T47D (cell line): Measurements from ENCODE around the gene APOL1.
"Not testable (repeated sequence)": the region's sequence is repeated elsewhere in the genome, so short reads cannot be mapped to it uniquely, and the experiment has no call there.

Experiments used
- DNase-seq, 2 experiments: peaks; one replicate each; pipeline versions ENCODE4 v3.0.0 to v3.0.0-alpha.2; 2011 to 2012; ENCODE audit warnings: low read depth in 1 of 2, low spot score in 1 of 2
- JUND ChIP-seq: IDR thresholded peaks from 2 replicates; pipeline ENCODE4 v1.6.1; 2012; ENCODE audit warnings: low read depth
- in situ Hi-C: cut with HindIII; loops from 2 replicates; pipeline ENCODE4 v1.10.0; 2016; ENCODE audit warnings: low sequenced_read_pairs, low pct_unique_long_range_greater_than_20kb

Gene APOL1, protein sequence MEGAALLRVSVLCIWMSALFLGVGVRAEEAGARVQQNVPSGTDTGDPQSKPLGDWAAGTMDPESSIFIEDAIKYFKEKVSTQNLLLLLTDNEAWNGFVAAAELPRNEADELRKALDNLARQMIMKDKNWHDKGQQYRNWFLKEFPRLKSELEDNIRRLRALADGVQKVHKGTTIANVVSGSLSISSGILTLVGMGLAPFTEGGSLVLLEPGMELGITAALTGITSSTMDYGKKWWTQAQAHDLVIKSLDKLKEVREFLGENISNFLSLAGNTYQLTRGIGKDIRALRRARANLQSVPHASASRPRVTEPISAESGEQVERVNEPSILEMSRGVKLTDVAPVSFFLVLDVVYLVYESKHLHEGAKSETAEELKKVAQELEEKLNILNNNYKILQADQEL

DNA sequence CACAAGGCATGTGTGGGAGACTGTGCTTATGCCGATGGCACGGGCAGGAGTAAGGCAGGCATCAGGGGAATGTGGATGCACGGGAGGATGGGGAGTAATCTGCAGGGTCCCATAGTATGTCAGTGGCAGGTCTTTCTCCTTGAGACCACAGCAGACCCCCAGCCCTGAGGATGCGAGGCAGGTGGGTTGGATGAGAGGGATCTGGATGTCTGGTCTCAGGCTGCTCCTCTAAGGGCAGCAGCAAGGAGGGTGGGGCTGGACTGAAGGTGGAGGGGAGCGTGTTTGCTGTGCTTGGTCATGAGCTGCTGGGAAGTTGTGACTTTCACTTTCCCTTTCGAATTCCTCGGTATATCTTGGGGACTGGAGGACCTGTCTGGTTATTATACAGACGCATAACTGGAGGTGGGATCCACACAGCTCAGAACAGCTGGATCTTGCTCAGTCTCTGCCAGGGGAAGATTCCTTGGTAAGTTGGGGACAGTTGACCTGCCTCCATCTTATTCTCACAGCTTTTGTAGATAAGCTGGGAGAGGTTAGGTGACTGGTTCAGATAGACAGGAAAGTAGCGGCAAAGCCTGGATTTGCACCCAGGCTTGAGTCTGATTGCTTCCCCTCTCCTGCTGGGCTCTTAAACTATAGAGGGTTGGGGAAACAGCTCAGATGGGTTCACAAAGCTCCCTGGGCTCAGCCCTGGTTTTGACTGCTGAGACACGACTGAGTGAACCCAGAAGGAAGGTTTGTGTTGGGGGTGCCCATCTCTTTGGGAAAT lies at the start of gene APOL1:
Gene APOL1 (plus strand): TSS at position 380 of the 769 bp plus-strand sequence. CDS start 1,823 bp downstream, outside the sequence.
- DNase-seq: peak; percentile 5 to 42
- in situ Hi-C loops: no loop called here

DNA sequence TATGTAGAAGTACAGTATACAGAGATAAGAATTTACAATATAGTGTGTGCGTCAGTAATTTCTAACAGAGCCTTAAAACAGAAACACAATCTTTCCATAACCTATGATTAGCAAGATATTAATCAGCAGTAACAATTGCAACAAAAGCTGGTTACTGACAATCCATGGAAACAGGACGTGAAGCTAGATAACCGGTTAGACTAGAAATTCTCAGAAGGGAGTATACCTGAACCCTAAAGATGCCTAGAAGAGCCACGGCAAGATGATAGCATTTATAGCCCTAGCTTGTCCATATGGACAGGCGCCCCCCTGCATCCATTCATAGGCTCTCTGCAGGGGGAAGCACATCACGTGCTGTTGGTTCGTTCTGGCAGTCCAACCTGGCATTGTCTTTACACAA lies 49.5 kb upstream of the APOL1 start:
- peak in 1 of 2 experiments; percentile 33 for DNase-seq
- in situ Hi-C loops: not testable (repeated sequence)

More for the DNA sequence above, at the start of gene APOL1:
- no peak for TF ChIP-seq JUND

DNA sequence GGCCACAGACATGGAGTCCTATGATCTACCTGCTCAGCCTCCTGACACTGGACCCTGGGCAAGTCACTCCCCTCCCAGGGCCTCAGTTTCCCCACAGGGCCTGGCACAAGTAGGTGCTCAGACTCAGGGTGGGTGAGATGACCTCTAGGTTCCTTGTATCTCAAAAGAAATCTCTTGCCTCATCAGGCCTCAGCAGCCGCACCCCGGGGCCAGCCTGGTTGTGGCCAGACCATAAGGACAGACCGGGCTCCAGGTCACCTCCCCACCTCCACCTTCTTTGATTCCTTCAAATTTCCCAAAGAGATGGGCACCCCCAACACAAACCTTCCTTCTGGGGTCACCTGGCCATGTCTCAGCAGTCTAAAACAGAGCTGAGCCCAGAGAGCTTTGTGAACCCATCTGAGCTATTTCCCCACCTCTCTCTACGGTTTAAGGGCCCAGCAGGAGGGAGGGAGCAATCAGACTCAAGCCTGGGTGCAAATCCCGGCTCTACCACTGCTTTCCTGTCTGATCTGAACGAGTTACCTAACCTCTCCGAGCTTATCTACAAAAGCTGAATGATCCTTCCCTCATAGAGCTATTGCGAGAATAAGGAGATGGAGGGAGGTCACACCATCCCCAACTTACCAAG lies 48.8 kb upstream of the APOL1 start:
- in situ Hi-C loops: no loop called here
- no peak for TF ChIP-seq JUND
- DNase-seq: no peak

DNA sequence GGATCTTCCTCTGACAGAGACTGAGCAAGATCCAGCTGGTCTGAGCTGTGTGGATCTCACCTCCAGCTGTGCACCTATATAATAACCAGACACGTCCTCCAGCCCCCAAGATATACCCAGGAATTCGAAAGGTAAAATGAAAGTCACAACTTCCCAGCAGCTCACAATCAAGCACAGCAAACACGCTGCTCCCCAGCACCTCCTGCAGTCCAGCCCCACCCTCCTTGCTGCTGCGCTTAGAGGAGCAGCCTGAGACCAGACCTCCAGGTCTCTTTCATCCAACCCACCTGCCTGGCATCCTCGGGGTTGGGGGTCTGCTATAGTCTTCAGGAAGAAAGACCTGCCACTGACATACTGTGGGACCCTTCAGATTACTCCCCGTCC lies 48.3 kb upstream of the APOL1 start:
- in situ Hi-C loops: no loop called here
- no peak for DNase-seq
- TF ChIP-seq JUND: no peak

DNA sequence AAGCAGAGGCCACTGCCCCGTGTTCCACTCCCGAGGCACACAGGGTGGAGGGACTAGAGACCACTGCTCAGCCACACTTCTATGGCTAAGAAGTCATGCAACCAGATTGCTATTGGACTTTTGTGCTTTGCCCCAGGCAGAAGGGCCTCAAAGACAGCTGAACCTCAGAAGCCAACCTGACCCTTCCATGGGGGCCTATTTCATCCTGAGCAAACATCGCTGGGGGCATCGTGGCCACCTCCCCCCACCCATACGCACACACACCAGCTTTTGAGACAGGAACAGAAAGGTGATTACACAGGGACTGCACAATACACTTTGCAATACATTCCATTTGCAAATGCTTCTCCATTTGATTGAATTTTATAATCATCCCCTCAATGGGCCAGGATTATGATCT lies 47.4 kb upstream of the APOL1 start:
- DNase-seq, in situ Hi-C loops: not testable (repeated sequence)

DNA sequence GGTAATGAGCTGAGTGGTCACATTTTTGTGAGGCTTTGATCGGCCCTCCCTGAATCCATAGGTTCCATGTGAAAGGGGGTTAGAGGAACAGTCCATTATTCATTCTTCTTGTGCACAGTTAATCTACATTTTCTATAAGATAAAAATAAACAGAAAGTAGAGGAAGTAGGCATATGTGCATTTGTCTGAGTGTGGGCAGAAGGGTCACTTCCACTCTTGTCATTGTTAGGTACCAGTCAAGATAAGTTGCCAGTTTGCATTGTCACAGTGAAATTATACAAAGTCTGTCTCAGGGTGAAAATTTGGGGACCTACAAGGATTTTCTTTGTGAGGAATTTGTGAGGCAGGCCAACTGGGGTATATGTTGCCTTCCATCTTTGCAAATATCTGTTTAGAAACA lies 46.7 kb upstream of the APOL1 start:
- no peak for TF ChIP-seq JUND
- DNase-seq: no peak
- in situ Hi-C loops: no loop called here

DNA sequence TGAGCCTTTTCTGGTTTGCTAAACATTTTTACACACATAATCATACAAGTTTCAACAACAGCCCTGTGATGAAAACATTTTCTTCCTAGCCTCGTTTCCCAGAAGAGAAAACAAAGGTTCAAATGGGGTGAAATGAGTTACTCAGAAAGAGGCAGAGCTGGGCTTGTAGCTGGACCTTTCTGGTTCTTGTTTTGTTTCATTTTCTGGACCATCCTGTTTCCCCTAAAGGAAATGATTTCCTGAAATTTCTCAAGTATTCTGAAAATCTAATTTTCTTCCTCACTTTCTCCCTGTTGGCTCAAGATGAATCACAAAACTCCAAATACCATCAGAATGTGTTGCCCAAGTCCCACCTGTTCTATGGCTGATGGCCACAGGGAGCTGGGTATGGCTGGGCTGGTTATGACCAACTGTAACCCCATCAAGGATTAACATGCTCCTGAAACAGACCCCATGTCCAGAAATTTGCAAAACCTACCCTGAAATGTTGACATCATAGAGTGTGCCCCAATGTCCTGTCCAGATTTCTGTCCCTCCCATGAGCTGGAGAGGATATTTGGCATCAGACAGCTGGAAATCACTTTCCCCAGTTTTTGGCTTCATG lies 44.7 kb upstream of the APOL1 start:
- in situ Hi-C loops: no loop called here
- DNase-seq: no peak
- no peak for TF ChIP-seq JUND

DNA sequence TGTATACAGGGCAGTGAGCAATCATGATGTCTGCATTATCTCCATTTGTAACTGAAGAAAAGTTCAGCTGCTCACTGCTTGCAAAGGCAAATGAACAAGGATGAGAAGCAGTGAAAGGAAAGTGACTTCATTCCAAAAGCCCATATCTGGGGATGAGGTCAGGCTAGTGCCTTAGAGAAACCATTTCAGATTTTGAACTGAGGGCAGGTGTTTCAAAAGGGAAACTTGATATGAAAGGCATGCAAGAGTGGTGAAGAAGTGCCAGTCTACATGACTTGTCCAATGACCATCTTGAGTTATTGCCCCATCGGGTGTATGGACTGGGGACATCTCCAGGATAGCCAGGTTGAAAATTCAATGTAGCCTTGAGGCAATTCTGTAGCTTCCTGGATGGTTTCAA lies 44.0 kb upstream of the APOL1 start:
- no peak for DNase-seq
- in situ Hi-C loops: no loop called here
- no peak for TF ChIP-seq JUND

DNA sequence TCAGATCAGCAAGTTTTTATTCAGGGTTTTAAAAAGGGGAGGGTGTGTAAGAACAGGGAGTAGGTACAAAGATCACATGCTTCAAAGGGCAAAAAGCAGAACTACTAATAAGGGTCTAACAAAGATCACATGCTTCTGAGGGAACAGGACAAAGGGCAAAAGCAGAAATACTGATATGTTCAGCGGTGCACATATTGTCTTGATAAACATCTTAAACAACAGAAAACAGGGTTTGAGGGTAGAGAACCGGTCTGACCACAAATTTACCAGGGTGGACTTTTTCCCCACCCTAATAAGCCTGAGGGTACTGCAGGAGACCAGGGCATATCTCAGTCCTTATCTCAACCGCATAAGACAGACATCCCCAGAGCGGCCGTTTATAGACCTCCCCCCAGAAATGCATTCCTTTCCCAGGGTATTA lies 43.4 kb upstream of the APOL1 start:
- DNase-seq, in situ Hi-C loops: not testable (repeated sequence)

DNA sequence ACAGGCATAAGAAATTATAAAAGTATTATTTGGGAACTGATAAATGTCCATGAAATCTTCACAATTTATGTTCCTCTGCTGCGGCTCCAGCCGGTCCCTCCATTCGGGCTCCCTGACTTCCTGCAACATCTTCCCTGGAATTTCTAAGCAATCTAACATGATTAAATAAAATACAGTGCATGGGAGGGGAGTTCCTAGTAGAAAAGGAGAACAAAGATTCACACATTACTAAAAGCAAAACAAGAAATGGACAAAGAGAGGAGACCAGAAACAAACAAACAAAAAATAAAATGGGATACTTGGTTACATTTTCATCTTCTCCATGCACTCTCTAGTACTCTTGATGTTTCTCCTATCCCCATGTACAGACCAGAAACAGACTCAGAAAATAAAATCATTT lies 42.7 kb upstream of the APOL1 start:
- in situ Hi-C loops: no loop called here
- no peak for DNase-seq
- TF ChIP-seq JUND: no peak

DNA sequence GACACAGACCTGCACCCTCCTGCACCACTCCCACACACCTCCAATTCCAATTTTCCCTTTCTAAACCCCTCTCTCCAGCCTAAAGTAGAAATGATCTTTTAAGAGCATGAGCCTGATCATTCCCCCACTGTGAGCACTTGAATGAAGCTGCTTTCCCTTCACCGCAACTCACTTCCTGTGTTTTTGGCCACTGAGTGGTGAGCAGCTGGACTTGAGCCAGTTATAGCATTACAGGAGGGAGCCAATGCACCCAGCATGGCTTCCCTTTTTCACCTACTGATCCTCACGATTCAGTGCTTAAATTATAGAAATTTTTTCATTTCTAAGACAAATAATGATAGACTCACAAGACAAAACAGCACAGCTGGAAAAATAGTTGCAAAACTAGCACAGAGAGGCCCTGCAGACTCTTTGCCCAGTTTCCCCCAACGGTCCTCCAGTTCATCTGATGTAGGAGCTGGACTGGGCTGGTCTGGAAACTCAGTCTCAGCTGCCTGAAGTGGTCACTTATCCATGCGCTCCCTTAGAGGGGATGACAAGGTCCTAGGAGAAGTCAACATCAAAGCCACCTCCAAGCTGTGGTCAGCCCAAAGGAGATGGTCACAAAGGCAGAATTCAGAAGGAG lies 41.6 kb upstream of the APOL1 start:
- no peak for DNase-seq
- no peak for TF ChIP-seq JUND
- in situ Hi-C loops: no loop called here

DNA sequence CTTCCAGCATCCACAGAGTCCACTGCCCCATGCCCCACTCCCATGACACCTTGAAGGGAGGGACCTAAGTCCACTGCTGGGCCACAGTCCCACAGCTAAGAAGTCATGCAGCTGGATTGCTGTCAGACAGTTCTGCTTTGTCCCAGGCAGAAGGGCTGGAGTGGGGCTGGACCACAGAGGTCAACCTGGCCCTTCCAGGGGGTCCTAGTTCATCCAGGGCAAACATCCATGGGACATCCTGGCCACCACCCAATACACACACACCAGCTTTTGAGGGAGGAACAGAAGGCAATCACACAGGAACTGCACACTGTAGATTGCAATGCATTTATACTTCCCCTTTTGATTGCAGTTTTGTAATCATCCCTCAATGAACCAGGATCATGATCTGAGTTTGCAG lies 40.0 kb upstream of the APOL1 start:
- in situ Hi-C loops: no loop called here
- no peak for TF ChIP-seq JUND
- DNase-seq: no peak
